PC-9 (cell line): ENCODE data around the gene PCGF3.

Source experiments
- EZH2 ChIP-seq: fragments of 200-600 bp; sonication (generic); IDR thresholded peaks from 2 replicates; pipeline ENCODE4 v1.8.0; 2017; ENCODE audit warnings: antibody characterized with exemption, low read depth
- TF ChIP-seq, protein P1 (sequence below): fragments of 200-600 bp; sonication (generic); conservative IDR thresholded peaks from 2 replicates; pipeline ENCODE4 v1.6.1; 2017; ENCODE audit warnings: mixed run types, antibody characterized with exemption, mild to moderate bottlenecking, moderate library complexity

GRCh38 chr4:786861-787300 lies 81.2 kb downstream of the PCGF3 start:
- TF ChIP-seq, protein P1, sequence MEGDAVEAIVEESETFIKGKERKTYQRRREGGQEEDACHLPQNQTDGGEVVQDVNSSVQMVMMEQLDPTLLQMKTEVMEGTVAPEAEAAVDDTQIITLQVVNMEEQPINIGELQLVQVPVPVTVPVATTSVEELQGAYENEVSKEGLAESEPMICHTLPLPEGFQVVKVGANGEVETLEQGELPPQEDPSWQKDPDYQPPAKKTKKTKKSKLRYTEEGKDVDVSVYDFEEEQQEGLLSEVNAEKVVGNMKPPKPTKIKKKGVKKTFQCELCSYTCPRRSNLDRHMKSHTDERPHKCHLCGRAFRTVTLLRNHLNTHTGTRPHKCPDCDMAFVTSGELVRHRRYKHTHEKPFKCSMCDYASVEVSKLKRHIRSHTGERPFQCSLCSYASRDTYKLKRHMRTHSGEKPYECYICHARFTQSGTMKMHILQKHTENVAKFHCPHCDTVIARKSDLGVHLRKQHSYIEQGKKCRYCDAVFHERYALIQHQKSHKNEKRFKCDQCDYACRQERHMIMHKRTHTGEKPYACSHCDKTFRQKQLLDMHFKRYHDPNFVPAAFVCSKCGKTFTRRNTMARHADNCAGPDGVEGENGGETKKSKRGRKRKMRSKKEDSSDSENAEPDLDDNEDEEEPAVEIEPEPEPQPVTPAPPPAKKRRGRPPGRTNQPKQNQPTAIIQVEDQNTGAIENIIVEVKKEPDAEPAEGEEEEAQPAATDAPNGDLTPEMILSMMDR: no peak
- no peak for TF ChIP-seq EZH2
